ENCODE measurements around the gene NIPAL3. TPM values are rescaled to one million over a fixed set of nuclear protein-coding genes. Genes with fewer than 3 reads are reported as not detected.

NIPAL3 gene
- total and polyA plus RNA-seq, 2 donors from 2014 or later: 13.5 to 46.4 TPM

GRCh38 chr1:24481843-24482610 lies 66.4 kb downstream of the NIPAL3 start:
- no peak for TF ChIP-seq CTCF (IDR thresholded peaks at IDR 0.05; ENCODE audit: borderline replicate concordance, extremely low read depth, insufficient read depth)
- FAIRE-seq: no peak
- H3K27me3 ChIP-seq (ENCODE audit: control insufficient read depth, insufficient read depth, low read length): no peaks in the 10 kb centered on the region
- no peak overlapping the region for H3K27ac ChIP-seq (ENCODE audit: low read depth in 2 of 2, low read length in 2 of 2)
- intact Hi-C loops (cut with DNase I): no loop called here
- no peaks in the 10 kb centered on the region for H3K36me3 ChIP-seq (ENCODE audit: control insufficient read depth in 2 of 3, insufficient read depth in 3 of 3, low read length in 3 of 3)
- no peaks in the 10 kb centered on the region for H3K4me1 ChIP-seq (ENCODE audit: control insufficient read depth in 2 of 3, insufficient read depth in 2 of 3, low read depth in 1 of 3, low read length in 3 of 3)
- H3K9me3 ChIP-seq (ENCODE audit: control insufficient read depth in 2 of 3, insufficient read depth in 1 of 3, low read length in 3 of 3): no peaks in the 10 kb centered on the region
- H3K4me3 ChIP-seq (ENCODE audit: low read length in 3 of 3): no peak overlapping the region
- no peak for DNase-seq
- no peak overlapping the region for H3K9ac ChIP-seq (ENCODE audit: low read length in 3 of 3)

- intact Hi-C loops (cut with DNase I): no loop called here
- Histone ChIP-seq H3K4me3 (ENCODE audit: low read length in 3 of 3) (no peak overlapping the region), H3K36me3 (ENCODE audit: control insufficient read depth in 2 of 3, insufficient read depth in 3 of 3, low read length in 3 of 3) (no peaks in the 10 kb centered on the region), H3K27me3 (ENCODE audit: control insufficient read depth, insufficient read depth, low read length) (no peaks in the 10 kb centered on the region), H3K9me3 (ENCODE audit: control insufficient read depth in 2 of 3, insufficient read depth in 1 of 3, low read length in 3 of 3) (no peaks in the 10 kb centered on the region), H3K27ac (ENCODE audit: low read depth in 2 of 2, low read length in 2 of 2) (no peak overlapping the region), H3K4me1 (ENCODE audit: control insufficient read depth in 2 of 3, insufficient read depth in 2 of 3, low read depth in 1 of 3, low read length in 3 of 3) (no peaks in the 10 kb centered on the region), H3K9ac (ENCODE audit: low read length in 3 of 3) (no peak overlapping the region)
- FAIRE-seq: no peak
- DNase-seq: no peak
- TF ChIP-seq CTCF (IDR thresholded peaks at IDR 0.05; ENCODE audit: borderline replicate concordance, extremely low read depth, insufficient read depth): no peak
Observed at GRCh38 chr1:24483441-24483840, 67.8 kb downstream of the NIPAL3 start.

- H3K36me3 ChIP-seq (ENCODE audit: control insufficient read depth in 2 of 3, insufficient read depth in 3 of 3, low read length in 3 of 3): no peaks in the 10 kb centered on the region
- no peak for TF ChIP-seq CTCF (IDR thresholded peaks at IDR 0.05; ENCODE audit: borderline replicate concordance, extremely low read depth, insufficient read depth)
- no peak overlapping the region for H3K4me3 ChIP-seq (ENCODE audit: low read length in 3 of 3)
- no peak overlapping the region for H3K27ac ChIP-seq (ENCODE audit: low read depth in 2 of 2, low read length in 2 of 2)
- H3K4me1 ChIP-seq (ENCODE audit: control insufficient read depth in 2 of 3, insufficient read depth in 2 of 3, low read depth in 1 of 3, low read length in 3 of 3): no peaks in the 10 kb centered on the region
- FAIRE-seq (no peak), DNase-seq (no peak)
- H3K9me3 ChIP-seq (ENCODE audit: control insufficient read depth in 2 of 3, insufficient read depth in 1 of 3, low read length in 3 of 3): no peaks in the 10 kb centered on the region
- H3K27me3 ChIP-seq (ENCODE audit: control insufficient read depth, insufficient read depth, low read length): no peaks in the 10 kb centered on the region
- intact Hi-C loops (cut with DNase I): no loop called here
- no peak overlapping the region for H3K9ac ChIP-seq (ENCODE audit: low read length in 3 of 3)
Observed at GRCh38 chr1:24484199-24484598, 68.6 kb downstream of the NIPAL3 start.
